KMS-11 (cell line): ENCODE measurements around the gene NFAT5.
"Not testable (repeated sequence)": the region's sequence is repeated elsewhere in the genome, so short reads cannot be mapped to it uniquely, and the experiment has no call there.

Source experiments
- H2AFZ ChIP-seq: fragments of 200-600 bp; sonication (generic); 2 replicates; pipeline ENCODE4 v1.6.1; 2016; ENCODE audit warnings: antibody characterized with exemption, mixed run types, low read depth
- H3K27ac ChIP-seq: fragments of 200-600 bp; sonication (generic); 2 replicates; pipeline ENCODE4 v1.6.1; 2016; ENCODE audit warnings: mild to moderate bottlenecking, mixed run types
- H3K27me3 ChIP-seq: fragments of 200-600 bp; sonication (generic); 2 replicates; pipeline ENCODE4 v1.6.1; 2017; ENCODE audit warnings: mild to moderate bottlenecking, low read depth, mixed run types, moderate library complexity; ENCODE audit not compliant: insufficient read depth
- H3K36me3 ChIP-seq: fragments of 200-600 bp; sonication (generic); 2 replicates; pipeline ENCODE4 v1.6.1; 2017; ENCODE audit warnings: mild to moderate bottlenecking, mixed run types; ENCODE audit not compliant: insufficient read depth
- H3K4me1 ChIP-seq: fragments of 200-600 bp; sonication (generic); 2 replicates; pipeline ENCODE4 v1.6.1; 2016; ENCODE audit warnings: mild to moderate bottlenecking, low read depth, mixed run types; ENCODE audit not compliant: poor library complexity, severe bottlenecking
- H3K4me2 ChIP-seq: fragments of 200-600 bp; sonication (generic); 2 replicates; pipeline ENCODE4 v1.7.0; 2016; ENCODE audit warnings: mild to moderate bottlenecking, mixed run types
- H3K4me3 ChIP-seq: fragments of 200-600 bp; sonication (generic); IDR thresholded peaks from 2 replicates; pipeline ENCODE4 v1.6.1; 2017; ENCODE audit warnings: low read depth, low read length, mixed read lengths; ENCODE audit not compliant: insufficient read depth
- H3K79me2 ChIP-seq: fragments of 200-600 bp; sonication (generic); 2 replicates; pipeline ENCODE4 v1.6.1; 2016; ENCODE audit warnings: low read depth, mixed run types; ENCODE audit not compliant: insufficient read depth
- H3K9ac ChIP-seq: fragments of 200-600 bp; sonication (generic); 2 replicates; pipeline ENCODE4 v1.6.1; 2016; ENCODE audit warnings: mild to moderate bottlenecking, mixed run types
- H4K20me1 ChIP-seq: fragments of 200-600 bp; sonication (generic); 2 replicates; pipeline ENCODE4 v1.6.1; 2016; ENCODE audit warnings: mild to moderate bottlenecking, mixed run types; ENCODE audit not compliant: insufficient read depth
- TF ChIP-seq, protein P1 (sequence below): fragments of 200-600 bp; sonication (generic); conservative IDR thresholded peaks from 2 replicates; pipeline ENCODE4 v1.6.1; 2017; ENCODE audit warnings: low read depth, mild to moderate bottlenecking, antibody characterized with exemption, low read length, moderate library complexity, mixed read lengths

Gene NFAT5

DNA sequence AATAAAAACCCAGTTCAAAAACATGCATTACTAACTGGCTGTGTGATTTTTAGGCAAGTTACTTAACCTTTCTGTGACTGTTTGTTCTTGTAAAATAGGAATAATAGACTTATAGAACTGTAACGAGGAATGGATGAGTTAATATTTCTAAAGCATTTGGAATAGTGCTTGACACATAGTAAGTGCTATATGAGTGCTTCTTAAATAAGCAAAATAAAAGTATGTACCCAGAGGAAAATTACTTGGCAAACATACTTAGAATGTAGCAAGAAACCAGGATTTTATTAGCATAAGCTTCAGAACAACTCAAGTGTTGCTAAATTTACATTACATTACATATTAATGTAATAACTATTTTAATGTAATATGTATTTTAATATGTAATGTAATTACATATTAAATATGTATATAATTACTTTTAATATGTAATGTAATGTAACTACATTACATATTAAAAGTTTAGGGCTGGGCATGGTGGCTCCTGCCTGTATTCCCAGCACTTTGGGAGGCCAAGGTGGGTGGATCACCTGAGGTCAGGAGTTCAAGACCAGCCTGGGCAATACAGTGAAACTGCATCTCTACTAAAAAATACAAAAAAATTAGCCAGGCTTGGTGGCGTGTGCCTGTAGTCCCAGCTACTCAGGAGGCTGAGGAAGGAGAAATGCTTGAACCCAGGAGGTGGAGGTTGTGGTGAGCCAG is 14.2 kb downstream of the NFAT5 start:
- Histone ChIP-seq H4K20me1 (no peaks in the 10 kb centered on the region), H3K27ac (no peak overlapping the region)

GRCh38 chr16:69581297-69581696 is 15.5 kb downstream of the NFAT5 start:
- H3K79me2 ChIP-seq: peaks cover 23% of the 10 kb centered on the region; the same call in 1 of the 2 replicates

More for the DNA sequence above, 14.2 kb downstream of the NFAT5 start:
- no peaks in the 10 kb centered on the region for H3K27me3 ChIP-seq
- H3K9ac ChIP-seq: no peak overlapping the region
- no peak overlapping the region for H3K4me2 ChIP-seq
- peaks cover 28% of the 10 kb centered on the region for H3K4me1 ChIP-seq
- no peak overlapping the region for H2AFZ ChIP-seq
- no peaks in the 10 kb centered on the region for H3K36me3 ChIP-seq
- TF ChIP-seq, protein P1, sequence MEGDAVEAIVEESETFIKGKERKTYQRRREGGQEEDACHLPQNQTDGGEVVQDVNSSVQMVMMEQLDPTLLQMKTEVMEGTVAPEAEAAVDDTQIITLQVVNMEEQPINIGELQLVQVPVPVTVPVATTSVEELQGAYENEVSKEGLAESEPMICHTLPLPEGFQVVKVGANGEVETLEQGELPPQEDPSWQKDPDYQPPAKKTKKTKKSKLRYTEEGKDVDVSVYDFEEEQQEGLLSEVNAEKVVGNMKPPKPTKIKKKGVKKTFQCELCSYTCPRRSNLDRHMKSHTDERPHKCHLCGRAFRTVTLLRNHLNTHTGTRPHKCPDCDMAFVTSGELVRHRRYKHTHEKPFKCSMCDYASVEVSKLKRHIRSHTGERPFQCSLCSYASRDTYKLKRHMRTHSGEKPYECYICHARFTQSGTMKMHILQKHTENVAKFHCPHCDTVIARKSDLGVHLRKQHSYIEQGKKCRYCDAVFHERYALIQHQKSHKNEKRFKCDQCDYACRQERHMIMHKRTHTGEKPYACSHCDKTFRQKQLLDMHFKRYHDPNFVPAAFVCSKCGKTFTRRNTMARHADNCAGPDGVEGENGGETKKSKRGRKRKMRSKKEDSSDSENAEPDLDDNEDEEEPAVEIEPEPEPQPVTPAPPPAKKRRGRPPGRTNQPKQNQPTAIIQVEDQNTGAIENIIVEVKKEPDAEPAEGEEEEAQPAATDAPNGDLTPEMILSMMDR: no peak
- peaks cover 20% of the 10 kb centered on the region; the same call in 1 of the 2 replicates for H3K79me2 ChIP-seq
- H3K4me3 ChIP-seq: no peak overlapping the region

GRCh38 chr16:69584493-69584892 is 18.7 kb downstream of the NFAT5 start:
- not testable (repeated sequence) for H3K4me2 ChIP-seq, H3K36me3 ChIP-seq, H4K20me1 ChIP-seq, H2AFZ ChIP-seq, H3K4me3 ChIP-seq, H3K9ac ChIP-seq, H3K27ac ChIP-seq, H3K27me3 ChIP-seq
- peaks cover 40% of the 10 kb centered on the region for H3K4me1 ChIP-seq
- peaks cover 27% of the 10 kb centered on the region; the same call in 1 of the 2 replicates for H3K79me2 ChIP-seq

More at GRCh38 chr16:69581297-69581696, 15.5 kb downstream of the NFAT5 start:
- no peak overlapping the region for H3K4me3 ChIP-seq
- H3K4me2 ChIP-seq: 0 out of 2 replicates have a peak overlapping the region, but pooled peaks have one; percentile 33
- H2AFZ ChIP-seq: no peak overlapping the region
- peaks cover 39% of the 10 kb centered on the region for H3K4me1 ChIP-seq
- H3K36me3 ChIP-seq: no peaks in the 10 kb centered on the region
- no peaks in the 10 kb centered on the region for H4K20me1 ChIP-seq
- TF ChIP-seq, protein P1: no peak
- H3K27ac ChIP-seq: no peak overlapping the region
- H3K27me3 ChIP-seq: no peaks in the 10 kb centered on the region
- no peak overlapping the region for H3K9ac ChIP-seq

DNA sequence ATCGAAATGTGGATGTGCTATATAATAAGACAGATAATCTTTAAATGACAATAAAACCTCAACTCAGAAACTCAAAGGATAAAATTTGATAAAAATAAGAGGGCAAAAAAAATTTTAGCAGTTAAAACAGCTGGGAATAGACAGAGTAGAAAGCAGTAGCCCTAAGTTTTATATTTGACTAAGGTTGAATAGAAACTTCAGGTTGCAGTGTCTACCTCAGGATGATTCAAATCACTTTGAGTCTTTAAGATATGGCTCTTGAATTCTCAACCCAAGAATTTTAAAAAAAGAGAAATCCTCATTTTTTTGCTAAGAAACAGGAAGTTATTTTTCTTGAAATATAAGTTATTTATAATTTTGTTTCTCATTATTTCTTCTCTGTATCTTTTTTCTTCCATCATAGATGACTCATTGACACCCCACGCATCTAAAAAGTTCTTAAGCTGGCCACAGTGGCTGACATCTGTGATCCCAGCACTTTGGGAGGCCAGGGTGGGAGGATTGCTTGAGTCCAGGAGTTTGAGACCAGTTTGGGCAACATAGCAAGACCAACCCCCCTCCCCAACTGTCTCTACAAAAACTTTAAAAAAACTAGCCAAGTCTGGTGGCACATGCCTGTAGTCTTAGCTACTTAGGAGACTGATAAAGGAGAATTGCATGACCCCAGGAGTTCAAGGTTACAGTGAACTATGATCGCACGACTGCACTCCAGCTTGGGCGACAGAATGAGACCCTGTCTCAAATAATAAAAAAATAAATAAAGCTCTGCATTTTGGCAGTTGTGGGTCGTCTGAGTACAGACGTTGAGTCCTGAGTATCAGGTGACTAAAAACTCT is 23.9 kb downstream of the NFAT5 start:
- H3K27me3 ChIP-seq: no peaks in the 10 kb centered on the region

More for the DNA sequence above, 23.9 kb downstream of the NFAT5 start:
- Histone ChIP-seq H3K36me3 (no peaks in the 10 kb centered on the region), H3K4me3 (no peak overlapping the region), H3K27ac (no peak overlapping the region), H4K20me1 (no peaks in the 10 kb centered on the region), H3K9ac (no peak overlapping the region), H3K79me2 (peaks cover 27% of the 10 kb centered on the region; the same call in 1 of the 2 replicates), H3K4me2 (no peak overlapping the region), H2AFZ (no peak overlapping the region), H3K4me1 (peaks cover 30% of the 10 kb centered on the region)
- TF ChIP-seq, protein P1: no peak
